ENCODE measurements around the gene BRINP1. TPM values are rescaled to one million over a fixed set of nuclear protein-coding genes. Genes with fewer than 3 reads are reported as not detected.

BRINP1 gene
- total RNA-seq, 6 experiments from 2014 or later, result 0.09 to 0.43 (median 0.13) TPM; not detected in 1

DNA sequence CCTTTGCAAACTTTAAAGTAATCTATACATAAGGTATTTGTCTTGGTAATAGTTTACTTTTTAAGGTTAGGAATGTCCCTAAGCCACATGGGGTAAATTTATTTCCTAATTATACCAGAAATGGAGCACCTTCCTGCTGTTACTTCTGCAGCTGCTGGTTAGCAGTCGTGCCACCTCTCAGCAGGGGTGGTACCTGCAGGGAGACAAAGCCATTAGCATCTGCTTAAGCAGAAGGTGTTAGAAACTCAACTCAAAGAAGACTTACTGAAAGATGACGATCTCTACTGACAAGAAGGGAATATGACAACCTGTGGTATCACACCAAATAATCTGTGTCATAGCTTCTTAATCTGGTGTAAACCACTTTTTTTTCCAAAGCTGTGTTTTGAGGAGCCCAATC is 173.7 kb downstream of the BRINP1 start:
- no peaks in the 10 kb centered on the region for H3K9me3 ChIP-seq
- DNase-seq, result no peak
- no peaks in the 10 kb centered on the region for H3K27me3 ChIP-seq
- 15% methylated on average over 2 of the region's 2 CpGs for WGBS (ENCODE audit: insufficient coverage, low coverage, low lambda C conversion rate, missing lambda C conversion rate)
- H3K4me3 ChIP-seq, result no peak overlapping the region
- H3K36me3 ChIP-seq, result no peaks in the 10 kb centered on the region
- no peak overlapping the region for H3K27ac ChIP-seq
- ATAC-seq, result no peak
- intact Hi-C loops (cut with DNase I), result no loop called here
- no peaks in the 10 kb centered on the region for H3K4me1 ChIP-seq
- TF ChIP-seq, protein P1, sequence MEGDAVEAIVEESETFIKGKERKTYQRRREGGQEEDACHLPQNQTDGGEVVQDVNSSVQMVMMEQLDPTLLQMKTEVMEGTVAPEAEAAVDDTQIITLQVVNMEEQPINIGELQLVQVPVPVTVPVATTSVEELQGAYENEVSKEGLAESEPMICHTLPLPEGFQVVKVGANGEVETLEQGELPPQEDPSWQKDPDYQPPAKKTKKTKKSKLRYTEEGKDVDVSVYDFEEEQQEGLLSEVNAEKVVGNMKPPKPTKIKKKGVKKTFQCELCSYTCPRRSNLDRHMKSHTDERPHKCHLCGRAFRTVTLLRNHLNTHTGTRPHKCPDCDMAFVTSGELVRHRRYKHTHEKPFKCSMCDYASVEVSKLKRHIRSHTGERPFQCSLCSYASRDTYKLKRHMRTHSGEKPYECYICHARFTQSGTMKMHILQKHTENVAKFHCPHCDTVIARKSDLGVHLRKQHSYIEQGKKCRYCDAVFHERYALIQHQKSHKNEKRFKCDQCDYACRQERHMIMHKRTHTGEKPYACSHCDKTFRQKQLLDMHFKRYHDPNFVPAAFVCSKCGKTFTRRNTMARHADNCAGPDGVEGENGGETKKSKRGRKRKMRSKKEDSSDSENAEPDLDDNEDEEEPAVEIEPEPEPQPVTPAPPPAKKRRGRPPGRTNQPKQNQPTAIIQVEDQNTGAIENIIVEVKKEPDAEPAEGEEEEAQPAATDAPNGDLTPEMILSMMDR (IDR thresholded peaks at IDR 0.05), result no peak
- no peak for TF ChIP-seq POLR2A (IDR thresholded peaks at IDR 0.05)

DNA sequence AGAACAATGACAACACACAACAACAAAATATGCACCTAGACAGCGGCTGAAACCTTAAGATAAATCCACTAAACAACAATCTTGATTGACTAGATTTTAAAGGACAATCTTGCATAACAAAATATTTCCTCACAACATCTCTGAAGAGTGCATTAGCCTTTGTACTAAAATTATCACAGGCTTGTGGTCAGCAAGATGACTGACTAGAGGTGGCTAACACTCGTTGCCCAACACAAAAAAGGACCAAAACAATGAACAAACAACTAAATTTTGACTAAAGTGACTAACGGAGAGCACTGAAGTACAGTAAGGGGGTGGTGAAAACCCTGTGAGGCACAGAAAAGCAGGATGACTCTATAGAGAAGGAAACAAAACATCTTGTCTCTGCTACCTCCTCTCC is 183.9 kb downstream of the BRINP1 start:
- ATAC-seq, result no peak
- Histone ChIP-seq H3K4me3 (no peak overlapping the region), H3K36me3 (no peaks in the 10 kb centered on the region), H3K4me1 (no peaks in the 10 kb centered on the region), H3K27ac (no peak overlapping the region), H3K27me3 (no peaks in the 10 kb centered on the region), H3K9me3 (no peaks in the 10 kb centered on the region)
- TF ChIP-seq, protein P1 (IDR thresholded peaks at IDR 0.05), result no peak
- TF ChIP-seq POLR2A (IDR thresholded peaks at IDR 0.05), result no peak
- intact Hi-C loops (cut with DNase I), result no loop called here
- no peak for DNase-seq
- WGBS (ENCODE audit: insufficient coverage, low coverage, low lambda C conversion rate, missing lambda C conversion rate), result 50% methylated on average over 3 of the region's 3 CpGs

DNA sequence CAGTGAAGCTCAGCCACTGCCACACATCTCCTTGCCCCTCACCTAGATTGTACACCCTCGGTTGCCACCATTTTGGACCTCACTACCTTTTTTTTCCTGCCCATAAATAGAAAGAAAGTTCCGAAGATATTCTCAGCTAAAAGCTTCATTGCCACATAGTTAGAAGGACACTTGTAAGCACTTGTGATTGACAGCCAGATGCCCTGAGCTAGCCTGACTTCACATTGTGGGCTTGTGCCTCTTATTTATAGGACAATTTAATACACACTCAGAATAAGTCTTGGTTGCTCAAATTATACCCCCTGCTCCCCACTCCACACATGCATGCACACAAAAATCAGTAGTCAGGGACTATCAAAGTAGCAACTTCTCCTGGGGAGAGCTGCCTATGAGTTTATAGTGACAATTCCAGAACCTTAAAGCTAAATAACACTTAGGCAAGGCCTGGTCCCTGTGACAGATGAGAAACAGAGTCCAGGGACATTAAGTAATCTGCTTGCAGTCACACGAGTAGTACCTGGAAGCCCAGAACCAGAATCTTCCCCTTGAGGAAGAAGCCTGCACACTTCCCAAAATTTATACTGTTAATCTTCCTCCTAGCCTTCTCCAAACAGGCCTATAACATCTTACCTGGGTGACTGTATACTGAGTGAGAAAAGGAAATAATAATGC is 184.8 kb downstream of the BRINP1 start:
- no peak for DNase-seq
- Histone ChIP-seq H3K4me3 (no peak overlapping the region), H3K27ac (no peak overlapping the region), H3K27me3 (no peaks in the 10 kb centered on the region), H3K4me1 (no peaks in the 10 kb centered on the region), H3K9me3 (no peaks in the 10 kb centered on the region), H3K36me3 (no peaks in the 10 kb centered on the region)
- intact Hi-C loops (cut with DNase I), result no loop called here
- WGBS (ENCODE audit: insufficient coverage, low coverage, low lambda C conversion rate, missing lambda C conversion rate), result 44% methylated on average over 2 of the region's 3 CpGs
- TF ChIP-seq, protein P1 (IDR thresholded peaks at IDR 0.05), result no peak
- no peak for TF ChIP-seq POLR2A (IDR thresholded peaks at IDR 0.05)
- no peak for ATAC-seq

DNA sequence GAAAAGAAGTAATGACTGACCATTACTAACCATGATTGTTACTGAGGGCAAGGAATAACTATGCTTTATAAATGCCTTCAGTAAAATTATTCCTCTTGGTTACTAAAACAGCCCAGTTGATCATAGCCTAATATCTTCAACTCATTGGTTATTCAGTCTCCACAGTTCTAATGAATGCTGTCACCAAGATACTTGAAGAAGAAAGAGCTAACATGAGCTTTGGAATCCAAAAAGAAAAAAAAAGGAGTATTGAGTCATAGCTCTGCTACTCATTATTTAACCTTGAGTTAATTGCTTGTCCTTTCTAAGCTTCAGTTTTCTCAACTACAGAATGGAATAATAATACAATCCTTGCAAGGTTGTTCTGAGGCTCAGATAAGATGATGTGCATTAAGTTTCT is 187.7 kb downstream of the BRINP1 start:
- Histone ChIP-seq H3K27ac (no peak overlapping the region), H3K4me3 (no peak overlapping the region), H3K36me3 (no peaks in the 10 kb centered on the region), H3K4me1 (no peaks in the 10 kb centered on the region), H3K9me3 (no peaks in the 10 kb centered on the region), H3K27me3 (no peaks in the 10 kb centered on the region)
- TF ChIP-seq POLR2A (IDR thresholded peaks at IDR 0.05), result no peak
- TF ChIP-seq, protein P1 (IDR thresholded peaks at IDR 0.05), result no peak
- no peak for DNase-seq
- intact Hi-C loops (cut with DNase I), result no loop called here
- ATAC-seq, result no peak

DNA sequence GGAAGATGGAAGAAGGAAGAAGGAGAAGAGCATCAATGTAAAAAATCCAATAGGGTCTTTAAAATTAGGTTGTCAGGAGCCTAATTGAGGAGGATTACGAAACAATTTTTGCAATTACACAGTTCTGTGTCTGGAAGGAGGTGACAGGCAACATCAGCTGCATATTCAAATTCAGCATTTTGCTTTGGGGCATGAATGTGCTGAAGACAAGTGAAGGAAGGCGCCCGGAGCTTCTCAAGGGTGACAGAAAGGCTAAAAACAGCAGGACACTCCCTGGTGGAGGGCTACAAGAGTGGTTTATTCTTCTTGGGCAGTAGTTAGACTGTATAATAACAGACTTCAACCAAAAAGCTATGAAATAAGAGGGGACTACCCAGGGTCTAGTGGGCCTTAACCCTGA is 188.3 kb downstream of the BRINP1 start:
- intact Hi-C loops (cut with DNase I), result no loop called here
- 58% methylated on average over 3 of the region's 3 CpGs for WGBS (ENCODE audit: insufficient coverage, low coverage, low lambda C conversion rate, missing lambda C conversion rate)
- ATAC-seq, result no peak

More for the DNA sequence above, 188.3 kb downstream of the BRINP1 start:
- no peaks in the 10 kb centered on the region for H3K9me3 ChIP-seq
- no peaks in the 10 kb centered on the region for H3K4me1 ChIP-seq
- no peak overlapping the region for H3K27ac ChIP-seq
- no peak overlapping the region for H3K4me3 ChIP-seq
- H3K27me3 ChIP-seq, result no peaks in the 10 kb centered on the region
- TF ChIP-seq POLR2A (IDR thresholded peaks at IDR 0.05), result no peak
- TF ChIP-seq, protein P1 (IDR thresholded peaks at IDR 0.05), result no peak
- H3K36me3 ChIP-seq, result no peaks in the 10 kb centered on the region
- DNase-seq, result no peak

Data from right lobe of liver (tissue), 6 donors.